HG02973 (cell line): ENCODE measurements around the gene EGR1.
A peak's percentile ranks its signal among the peaks of the same experiment; 100 is the strongest.

Experiments used
- ATAC-seq: cut with Tn5 transposase; IDR thresholded peaks from one replicate; pipeline ENCODE4 v1.9.1; 2021; ENCODE audit warnings: moderate library complexity; ENCODE audit not compliant: unreplicated experiment

The EGR1 gene

GRCh38 chr5:138452720-138453119 lies 12.6 kb upstream of the EGR1 start:
- no peak for ATAC-seq

- ATAC-seq = no peak
Observed at GRCh38 chr5:138453590-138453989, 11.7 kb upstream of the EGR1 start.

GRCh38 chr5:138454121-138454520 lies 11.2 kb upstream of the EGR1 start:
- no peak for ATAC-seq

- ATAC-seq = no peak
Observed at GRCh38 chr5:138455232-138455930, 9.9 kb upstream of the EGR1 start.

GRCh38 chr5:138457531-138458275 lies 7.6 kb upstream of the EGR1 start:
- ATAC-seq = no peak

DNA sequence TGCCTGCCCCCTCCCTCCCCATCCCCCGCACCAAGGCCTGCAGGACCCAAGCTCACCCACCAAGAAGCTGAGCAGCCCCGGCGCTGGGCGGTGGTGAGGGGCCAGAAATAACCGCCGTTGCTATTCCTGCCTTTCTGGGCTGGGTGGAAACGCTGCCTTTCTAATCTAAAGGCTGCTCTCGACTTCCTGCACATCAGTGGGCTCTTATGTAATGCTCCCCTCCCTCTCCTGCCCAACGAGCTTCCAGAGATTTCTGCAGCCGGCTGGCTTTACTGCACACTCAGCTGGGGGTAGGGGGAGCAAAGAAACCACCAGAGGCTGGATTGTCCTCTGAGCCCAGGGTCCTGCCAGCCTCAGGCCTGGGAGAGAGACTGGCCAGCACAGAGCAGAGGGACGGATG lies 6.9 kb upstream of the EGR1 start:
- no peak for ATAC-seq

GRCh38 chr5:138458856-138459255 lies 6.4 kb upstream of the EGR1 start:
- no peak for ATAC-seq

- no peak for ATAC-seq
Observed at GRCh38 chr5:138459311-138459933, 5.9 kb upstream of the EGR1 start.

DNA sequence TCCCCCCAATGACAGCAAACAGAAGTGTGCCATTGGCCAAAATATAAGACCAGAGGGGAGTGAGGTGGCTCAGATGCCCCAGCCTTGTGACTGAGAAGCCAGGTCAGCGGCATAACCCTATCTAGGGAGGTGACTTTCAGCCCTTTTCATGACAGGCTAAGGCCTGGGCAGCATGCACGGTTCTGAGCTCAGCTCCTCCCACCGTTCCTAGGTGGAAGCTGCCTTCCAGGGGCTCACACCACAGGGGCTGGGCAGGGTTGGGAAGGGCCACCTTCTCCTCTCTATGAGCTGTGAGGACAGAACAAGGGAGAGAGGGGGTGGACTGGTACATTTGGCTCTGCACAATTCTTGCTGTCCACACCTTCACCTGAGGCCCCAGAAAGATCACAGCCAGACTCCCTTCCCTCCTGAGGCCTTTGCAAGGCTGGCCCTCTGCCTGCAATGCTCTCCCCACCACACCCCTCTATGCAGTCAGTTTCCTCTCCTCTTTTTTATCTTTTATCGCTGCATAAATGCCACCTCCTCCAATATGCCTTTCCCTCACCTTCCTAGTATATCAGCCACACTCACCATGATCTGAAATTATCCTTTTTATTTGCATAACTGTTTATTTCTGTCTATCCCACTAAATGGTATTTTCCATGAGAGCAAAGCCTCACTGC lies 5.1 kb upstream of the EGR1 start:
- ATAC-seq = no peak

GRCh38 chr5:138461343-138462125 lies 3.7 kb upstream of the EGR1 start:
- ATAC-seq = no peak

DNA sequence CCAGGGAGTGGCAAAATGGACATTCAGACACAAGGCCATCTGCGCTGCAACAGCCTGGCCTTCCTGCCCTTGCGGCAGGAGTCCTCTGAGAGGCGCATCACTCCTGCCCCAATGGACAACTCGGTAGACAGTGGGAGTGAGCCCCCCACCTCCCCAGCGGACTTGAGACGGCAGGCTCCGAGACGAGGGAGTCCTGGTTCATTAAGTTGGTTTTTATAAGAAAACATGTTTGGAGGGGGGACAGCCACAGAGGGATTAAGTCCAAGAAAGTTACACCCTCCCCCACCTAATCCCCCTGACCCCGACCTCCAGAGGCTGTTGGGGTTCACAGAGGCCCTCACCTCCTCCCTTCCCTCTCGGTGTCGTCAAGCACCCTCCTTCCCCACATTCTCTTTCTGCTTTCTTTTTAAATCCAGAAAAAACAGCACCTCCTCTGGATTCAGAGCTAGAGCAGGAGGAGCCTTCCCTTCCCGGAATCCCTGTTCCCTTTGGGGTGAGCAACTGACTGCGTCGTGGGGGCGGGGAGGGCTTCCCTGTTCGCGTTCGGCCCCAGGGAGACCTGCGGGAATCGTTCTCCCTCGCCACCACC lies 1.8 kb upstream of the EGR1 start:
- no peak for ATAC-seq

DNA sequence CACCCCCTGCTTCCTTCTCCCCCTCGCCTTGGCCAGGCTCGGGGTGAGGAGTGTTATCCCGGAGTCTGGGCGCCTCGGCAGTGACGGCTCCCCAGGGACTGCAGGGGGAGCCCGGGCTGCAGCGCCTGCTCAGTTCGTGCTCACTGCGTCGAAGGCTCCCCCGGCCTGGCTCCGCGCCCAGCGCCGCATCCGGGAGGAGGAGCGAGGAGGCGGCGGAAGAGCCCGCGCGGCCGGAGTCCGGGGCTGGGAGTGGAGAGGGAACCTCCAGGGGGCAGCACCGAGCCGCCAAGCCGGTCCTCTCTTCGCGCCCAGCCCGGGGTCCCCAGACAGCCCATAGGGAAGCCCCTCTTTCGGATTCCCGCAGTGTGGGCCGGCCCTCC lies 1.3 kb upstream of the EGR1 start:
- peak; percentile 46 for ATAC-seq

- peak; percentile 73 for ATAC-seq
Observed at GRCh38 chr5:138464388-138465260, 655 bp upstream of the EGR1 start.

DNA sequence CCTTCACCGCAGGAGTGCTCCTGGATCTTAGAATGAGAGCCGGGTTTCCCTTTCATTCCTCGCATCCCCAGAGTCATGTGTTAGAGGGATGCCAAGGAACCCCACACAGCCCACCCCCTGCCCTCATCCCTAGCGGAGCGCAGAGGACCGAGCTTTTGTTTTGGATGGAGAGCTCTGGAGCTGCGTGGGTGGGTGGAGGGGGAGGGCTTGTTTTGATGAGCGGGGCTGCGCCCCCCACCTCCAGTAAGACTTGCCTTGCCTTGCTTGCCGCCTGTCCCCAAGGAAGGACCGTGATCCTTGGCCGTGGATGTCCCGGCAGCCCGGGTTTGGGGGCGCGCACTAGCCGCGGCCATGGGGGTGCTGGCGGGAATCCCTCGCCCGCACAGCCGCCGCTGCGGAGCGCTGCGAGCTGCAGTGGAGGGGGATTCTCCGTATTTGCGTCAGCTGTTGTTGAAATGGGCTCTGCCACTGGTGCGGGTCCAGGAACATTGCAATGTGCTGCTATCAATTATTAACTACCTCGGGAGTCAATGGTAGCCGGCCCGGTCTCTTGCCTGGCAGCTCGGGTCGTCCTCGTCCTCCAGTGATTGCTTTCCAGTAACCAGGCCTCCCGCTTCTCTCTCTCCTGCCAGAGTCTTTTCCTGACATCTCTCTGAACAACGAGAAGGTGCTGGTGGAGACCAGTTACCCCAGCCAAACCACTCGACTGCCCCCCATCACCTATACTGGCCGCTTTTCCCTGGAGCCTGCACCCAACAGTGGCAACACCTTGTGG lies 1.0 kb downstream of the EGR1 start:
- ATAC-seq = no peak

DNA sequence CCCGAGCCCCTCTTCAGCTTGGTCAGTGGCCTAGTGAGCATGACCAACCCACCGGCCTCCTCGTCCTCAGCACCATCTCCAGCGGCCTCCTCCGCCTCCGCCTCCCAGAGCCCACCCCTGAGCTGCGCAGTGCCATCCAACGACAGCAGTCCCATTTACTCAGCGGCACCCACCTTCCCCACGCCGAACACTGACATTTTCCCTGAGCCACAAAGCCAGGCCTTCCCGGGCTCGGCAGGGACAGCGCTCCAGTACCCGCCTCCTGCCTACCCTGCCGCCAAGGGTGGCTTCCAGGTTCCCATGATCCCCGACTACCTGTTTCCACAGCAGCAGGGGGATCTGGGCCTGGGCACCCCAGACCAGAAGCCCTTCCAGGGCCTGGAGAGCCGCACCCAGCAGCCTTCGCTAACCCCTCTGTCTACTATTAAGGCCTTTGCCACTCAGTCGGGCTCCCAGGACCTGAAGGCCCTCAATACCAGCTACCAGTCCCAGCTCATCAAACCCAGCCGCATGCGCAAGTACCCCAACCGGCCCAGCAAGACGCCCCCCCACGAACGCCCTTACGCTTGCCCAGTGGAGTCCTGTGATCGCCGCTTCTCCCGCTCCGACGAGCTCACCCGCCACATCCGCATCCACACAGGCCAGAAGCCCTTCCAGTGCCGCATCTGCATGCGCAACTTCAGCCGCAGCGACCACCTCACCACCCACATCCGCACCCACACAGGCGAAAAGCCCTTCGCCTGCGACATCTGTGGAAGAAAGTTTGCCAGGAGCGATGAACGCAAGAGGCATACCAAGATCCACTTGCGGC lies 1.8 kb downstream of the EGR1 start:
- no peak for ATAC-seq

GRCh38 chr5:138467711-138468132 lies 2.4 kb downstream of the EGR1 start:
- ATAC-seq = no peak

DNA sequence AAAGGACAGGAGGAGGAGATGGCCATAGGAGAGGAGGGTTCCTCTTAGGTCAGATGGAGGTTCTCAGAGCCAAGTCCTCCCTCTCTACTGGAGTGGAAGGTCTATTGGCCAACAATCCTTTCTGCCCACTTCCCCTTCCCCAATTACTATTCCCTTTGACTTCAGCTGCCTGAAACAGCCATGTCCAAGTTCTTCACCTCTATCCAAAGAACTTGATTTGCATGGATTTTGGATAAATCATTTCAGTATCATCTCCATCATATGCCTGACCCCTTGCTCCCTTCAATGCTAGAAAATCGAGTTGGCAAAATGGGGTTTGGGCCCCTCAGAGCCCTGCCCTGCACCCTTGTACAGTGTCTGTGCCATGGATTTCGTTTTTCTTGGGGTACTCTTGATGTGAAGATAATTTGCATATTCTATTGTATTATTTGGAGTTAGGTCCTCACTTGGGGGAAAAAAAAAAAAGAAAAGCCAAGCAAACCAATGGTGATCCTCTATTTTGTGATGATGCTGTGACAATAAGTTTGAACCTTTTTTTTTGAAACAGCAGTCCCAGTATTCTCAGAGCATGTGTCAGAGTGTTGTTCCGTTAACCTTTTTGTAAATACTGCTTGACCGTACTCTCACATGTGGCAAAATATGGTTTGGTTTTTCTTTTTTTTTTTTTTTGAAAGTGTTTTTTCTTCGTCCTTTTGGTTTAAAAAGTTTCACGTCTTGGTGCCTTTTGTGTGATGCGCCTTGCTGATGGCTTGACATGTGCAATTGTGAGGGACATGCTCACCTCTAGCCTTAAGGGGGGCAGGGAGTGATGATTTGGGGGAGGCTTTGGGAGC lies 3.1 kb downstream of the EGR1 start:
- ATAC-seq = no peak
